ENCODE measurements around the gene TRNAU1AP. TPM values are rescaled to one million over a fixed set of nuclear protein-coding genes. Genes with fewer than 3 reads are reported as not detected.

Gene TRNAU1AP
- total and polyA plus RNA-seq, 2 of the 13 experiments (the other 11 are each of a cell fraction or from before 2014, with no cell fraction given), result 29.0 to 42.9 TPM

DNA sequence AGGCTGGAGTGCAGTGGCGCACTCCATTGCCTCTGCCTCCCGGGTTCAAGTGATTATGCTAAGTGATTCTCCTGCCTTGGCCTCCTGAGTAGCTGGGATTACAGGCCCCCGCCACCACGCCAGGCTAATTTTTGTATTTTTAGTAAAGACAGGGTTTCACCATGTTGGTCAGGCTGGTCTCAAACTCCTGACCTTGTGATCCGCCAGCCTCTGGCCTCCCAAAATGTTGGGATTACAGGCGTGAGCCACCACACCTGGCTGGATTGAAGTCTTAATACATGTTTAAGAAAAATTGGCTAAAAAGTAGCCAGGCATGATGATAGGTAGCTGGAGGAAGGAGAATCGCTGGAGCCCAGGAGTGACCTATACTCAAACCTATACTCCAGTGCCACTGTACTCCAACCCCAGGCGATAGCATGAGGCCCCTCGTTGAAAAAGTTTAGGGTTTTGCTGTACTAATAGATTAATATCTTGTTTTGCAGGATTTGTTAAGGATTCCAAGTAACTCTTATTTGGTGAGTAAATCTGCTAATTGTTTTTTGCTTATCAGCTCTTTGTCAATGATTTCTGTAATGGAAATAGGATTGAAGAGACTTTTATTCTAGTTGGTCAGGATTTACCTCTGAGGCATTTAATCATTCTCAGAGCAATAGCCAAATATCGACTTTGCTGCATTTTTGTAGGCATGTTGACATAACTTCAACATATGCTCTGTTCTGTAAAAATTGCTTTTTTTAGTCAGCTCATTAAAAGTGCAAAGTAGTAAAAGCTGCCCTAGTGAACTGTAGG is 45.0 kb upstream of the TRNAU1AP start (continued):
- TF ChIP-seq, protein P1, sequence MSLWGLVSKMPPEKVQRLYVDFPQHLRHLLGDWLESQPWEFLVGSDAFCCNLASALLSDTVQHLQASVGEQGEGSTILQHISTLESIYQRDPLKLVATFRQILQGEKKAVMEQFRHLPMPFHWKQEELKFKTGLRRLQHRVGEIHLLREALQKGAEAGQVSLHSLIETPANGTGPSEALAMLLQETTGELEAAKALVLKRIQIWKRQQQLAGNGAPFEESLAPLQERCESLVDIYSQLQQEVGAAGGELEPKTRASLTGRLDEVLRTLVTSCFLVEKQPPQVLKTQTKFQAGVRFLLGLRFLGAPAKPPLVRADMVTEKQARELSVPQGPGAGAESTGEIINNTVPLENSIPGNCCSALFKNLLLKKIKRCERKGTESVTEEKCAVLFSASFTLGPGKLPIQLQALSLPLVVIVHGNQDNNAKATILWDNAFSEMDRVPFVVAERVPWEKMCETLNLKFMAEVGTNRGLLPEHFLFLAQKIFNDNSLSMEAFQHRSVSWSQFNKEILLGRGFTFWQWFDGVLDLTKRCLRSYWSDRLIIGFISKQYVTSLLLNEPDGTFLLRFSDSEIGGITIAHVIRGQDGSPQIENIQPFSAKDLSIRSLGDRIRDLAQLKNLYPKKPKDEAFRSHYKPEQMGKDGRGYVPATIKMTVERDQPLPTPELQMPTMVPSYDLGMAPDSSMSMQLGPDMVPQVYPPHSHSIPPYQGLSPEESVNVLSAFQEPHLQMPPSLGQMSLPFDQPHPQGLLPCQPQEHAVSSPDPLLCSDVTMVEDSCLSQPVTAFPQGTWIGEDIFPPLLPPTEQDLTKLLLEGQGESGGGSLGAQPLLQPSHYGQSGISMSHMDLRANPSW (CRISPR knock-in tag; IDR thresholded peaks at IDR 0.05; ENCODE audit: borderline replicate concordance), result peak; percentile 48; the same call in 1 of the 2 replicates
- no peak for TF ChIP-seq NFE2L1 (CRISPR knock-in tag; IDR thresholded peaks at IDR 0.05; ENCODE audit: borderline replicate concordance)
- 0 out of 2 replicates have a peak, but pooled peaks have one; percentile 16 for TF ChIP-seq NCOR1 (IDR thresholded peaks at IDR 0.05; ENCODE audit: borderline replicate concordance, low read length)
- no peak for TF ChIP-seq SRY (CRISPR knock-in tag; IDR thresholded peaks at IDR 0.05)
- TF ChIP-seq, protein P2, sequence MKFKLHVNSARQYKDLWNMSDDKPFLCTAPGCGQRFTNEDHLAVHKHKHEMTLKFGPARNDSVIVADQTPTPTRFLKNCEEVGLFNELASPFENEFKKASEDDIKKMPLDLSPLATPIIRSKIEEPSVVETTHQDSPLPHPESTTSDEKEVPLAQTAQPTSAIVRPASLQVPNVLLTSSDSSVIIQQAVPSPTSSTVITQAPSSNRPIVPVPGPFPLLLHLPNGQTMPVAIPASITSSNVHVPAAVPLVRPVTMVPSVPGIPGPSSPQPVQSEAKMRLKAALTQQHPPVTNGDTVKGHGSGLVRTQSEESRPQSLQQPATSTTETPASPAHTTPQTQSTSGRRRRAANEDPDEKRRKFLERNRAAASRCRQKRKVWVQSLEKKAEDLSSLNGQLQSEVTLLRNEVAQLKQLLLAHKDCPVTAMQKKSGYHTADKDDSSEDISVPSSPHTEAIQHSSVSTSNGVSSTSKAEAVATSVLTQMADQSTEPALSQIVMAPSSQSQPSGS (CRISPR knock-in tag; IDR thresholded peaks at IDR 0.05), result no peak
- TF ChIP-seq KLF13 (CRISPR knock-in tag; IDR thresholded peaks at IDR 0.05), result no peak
- peak; percentile 72 for TF ChIP-seq RBFOX2 (IDR thresholded peaks at IDR 0.05; ENCODE audit: low read depth, low read length)
- TF ChIP-seq POLR2G (IDR thresholded peaks at IDR 0.05; ENCODE audit: low read depth, low read length), result peak; percentile 4; the same call in 1 of the 2 replicates
- TF ChIP-seq, protein P3, sequence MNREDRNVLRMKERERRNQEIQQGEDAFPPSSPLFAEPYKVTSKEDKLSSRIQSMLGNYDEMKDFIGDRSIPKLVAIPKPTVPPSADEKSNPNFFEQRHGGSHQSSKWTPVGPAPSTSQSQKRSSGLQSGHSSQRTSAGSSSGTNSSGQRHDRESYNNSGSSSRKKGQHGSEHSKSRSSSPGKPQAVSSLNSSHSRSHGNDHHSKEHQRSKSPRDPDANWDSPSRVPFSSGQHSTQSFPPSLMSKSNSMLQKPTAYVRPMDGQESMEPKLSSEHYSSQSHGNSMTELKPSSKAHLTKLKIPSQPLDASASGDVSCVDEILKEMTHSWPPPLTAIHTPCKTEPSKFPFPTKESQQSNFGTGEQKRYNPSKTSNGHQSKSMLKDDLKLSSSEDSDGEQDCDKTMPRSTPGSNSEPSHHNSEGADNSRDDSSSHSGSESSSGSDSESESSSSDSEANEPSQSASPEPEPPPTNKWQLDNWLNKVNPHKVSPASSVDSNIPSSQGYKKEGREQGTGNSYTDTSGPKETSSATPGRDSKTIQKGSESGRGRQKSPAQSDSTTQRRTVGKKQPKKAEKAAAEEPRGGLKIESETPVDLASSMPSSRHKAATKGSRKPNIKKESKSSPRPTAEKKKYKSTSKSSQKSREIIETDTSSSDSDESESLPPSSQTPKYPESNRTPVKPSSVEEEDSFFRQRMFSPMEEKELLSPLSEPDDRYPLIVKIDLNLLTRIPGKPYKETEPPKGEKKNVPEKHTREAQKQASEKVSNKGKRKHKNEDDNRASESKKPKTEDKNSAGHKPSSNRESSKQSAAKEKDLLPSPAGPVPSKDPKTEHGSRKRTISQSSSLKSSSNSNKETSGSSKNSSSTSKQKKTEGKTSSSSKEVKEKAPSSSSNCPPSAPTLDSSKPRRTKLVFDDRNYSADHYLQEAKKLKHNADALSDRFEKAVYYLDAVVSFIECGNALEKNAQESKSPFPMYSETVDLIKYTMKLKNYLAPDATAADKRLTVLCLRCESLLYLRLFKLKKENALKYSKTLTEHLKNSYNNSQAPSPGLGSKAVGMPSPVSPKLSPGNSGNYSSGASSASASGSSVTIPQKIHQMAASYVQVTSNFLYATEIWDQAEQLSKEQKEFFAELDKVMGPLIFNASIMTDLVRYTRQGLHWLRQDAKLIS (CRISPR knock-in tag; IDR thresholded peaks at IDR 0.05), result peak; percentile 74; the same call in 1 of the 2 replicates
- TF ChIP-seq, protein P4, sequence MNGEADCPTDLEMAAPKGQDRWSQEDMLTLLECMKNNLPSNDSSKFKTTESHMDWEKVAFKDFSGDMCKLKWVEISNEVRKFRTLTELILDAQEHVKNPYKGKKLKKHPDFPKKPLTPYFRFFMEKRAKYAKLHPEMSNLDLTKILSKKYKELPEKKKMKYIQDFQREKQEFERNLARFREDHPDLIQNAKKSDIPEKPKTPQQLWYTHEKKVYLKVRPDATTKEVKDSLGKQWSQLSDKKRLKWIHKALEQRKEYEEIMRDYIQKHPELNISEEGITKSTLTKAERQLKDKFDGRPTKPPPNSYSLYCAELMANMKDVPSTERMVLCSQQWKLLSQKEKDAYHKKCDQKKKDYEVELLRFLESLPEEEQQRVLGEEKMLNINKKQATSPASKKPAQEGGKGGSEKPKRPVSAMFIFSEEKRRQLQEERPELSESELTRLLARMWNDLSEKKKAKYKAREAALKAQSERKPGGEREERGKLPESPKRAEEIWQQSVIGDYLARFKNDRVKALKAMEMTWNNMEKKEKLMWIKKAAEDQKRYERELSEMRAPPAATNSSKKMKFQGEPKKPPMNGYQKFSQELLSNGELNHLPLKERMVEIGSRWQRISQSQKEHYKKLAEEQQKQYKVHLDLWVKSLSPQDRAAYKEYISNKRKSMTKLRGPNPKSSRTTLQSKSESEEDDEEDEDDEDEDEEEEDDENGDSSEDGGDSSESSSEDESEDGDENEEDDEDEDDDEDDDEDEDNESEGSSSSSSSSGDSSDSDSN (CRISPR knock-in tag; IDR thresholded peaks at IDR 0.05), result peak; percentile 48
- TF ChIP-seq ZNF331 (CRISPR knock-in tag; IDR thresholded peaks at IDR 0.05), result 0 out of 2 replicates have a peak, but pooled peaks have one; percentile 14
- TF ChIP-seq ZNF724P (CRISPR knock-in tag; IDR thresholded peaks at IDR 0.05; ENCODE audit: borderline replicate concordance), result no peak
- 0 out of 2 replicates have a peak, but pooled peaks have one; percentile 3 for TF ChIP-seq ARNTL (CRISPR knock-in tag; IDR thresholded peaks at IDR 0.05)
- no peak for TF ChIP-seq NFIB (CRISPR knock-in tag; IDR thresholded peaks at IDR 0.05; ENCODE audit: borderline replicate concordance)
- TF ChIP-seq, protein P5, sequence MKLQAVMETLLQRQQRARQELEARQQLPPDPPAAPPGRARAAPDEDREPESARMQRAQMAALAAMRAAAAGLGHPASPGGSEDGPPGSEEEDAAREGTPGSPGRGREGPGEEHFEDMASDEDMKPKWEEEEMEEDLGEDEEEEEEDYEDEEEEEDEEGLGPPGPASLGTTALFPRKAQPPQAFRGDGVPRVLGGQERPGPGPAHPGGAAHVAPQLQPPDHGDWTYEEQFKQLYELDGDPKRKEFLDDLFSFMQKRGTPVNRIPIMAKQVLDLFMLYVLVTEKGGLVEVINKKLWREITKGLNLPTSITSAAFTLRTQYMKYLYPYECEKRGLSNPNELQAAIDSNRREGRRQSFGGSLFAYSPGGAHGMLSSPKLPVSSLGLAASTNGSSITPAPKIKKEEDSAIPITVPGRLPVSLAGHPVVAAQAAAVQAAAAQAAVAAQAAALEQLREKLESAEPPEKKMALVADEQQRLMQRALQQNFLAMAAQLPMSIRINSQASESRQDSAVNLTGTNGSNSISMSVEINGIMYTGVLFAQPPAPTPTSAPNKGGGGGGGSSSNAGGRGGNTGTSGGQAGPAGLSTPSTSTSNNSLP (IDR thresholded peaks at IDR 0.05; ENCODE audit: low read depth, low read length), result no peak
- TF ChIP-seq XRCC5 (optimal IDR thresholded peaks at IDR 0.05; ENCODE audit: low read length), result peak; percentile 9
